ENCODE results near the gene REG4. TPM values are rescaled to one million over a fixed set of nuclear protein-coding genes. Genes with fewer than 3 reads are reported as not detected.

Gene REG4
- polyA plus RNA-seq, 1 donor from 2014 or later: not detected

DNA sequence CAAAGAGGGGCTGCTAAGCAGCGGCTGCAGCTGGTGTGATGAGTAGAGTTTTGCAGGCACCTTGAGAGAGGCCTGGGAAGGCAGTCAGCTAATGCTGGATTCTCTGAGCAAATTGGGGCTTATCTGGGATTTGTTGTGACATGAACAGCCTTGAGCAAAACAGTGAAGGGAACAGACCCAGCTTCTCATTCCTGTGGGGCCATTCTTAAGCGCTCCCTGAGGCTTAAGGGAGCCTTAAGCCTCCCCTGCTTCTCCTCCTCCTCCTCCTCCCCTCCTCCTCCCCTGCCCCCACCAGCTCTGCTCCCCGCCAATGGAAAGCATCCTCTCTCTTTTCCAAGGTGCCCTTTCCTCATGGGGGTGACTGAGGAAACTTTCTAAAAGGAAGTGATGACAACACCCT lies 63.8 kb downstream of the REG4 start:
- H3K36me3 Mint-ChIP-seq: no peaks in the 10 kb centered on the region
- peaks cover 0 to 4% (median 3%) of the 10 kb centered on the region in 3 donors for H3K4me1 Mint-ChIP-seq
- no peak overlapping the region for H3K4me3 Mint-ChIP-seq
- H3K27me3 Mint-ChIP-seq: peaks cover 3% of the 10 kb centered on the region
- H3K27ac Mint-ChIP-seq: no peak overlapping the region
- no peaks in the 10 kb centered on the region for H3K9me3 Mint-ChIP-seq

GRCh38 chr1:119745034-119745433 lies 66.2 kb downstream of the REG4 start:
- Mint-ChIP-seq H3K4me1 (peaks cover 0 to 6% (median 4%) of the 10 kb centered on the region in 3 donors), H3K9me3 (no peaks in the 10 kb centered on the region), H3K27ac (no peak overlapping the region), H3K36me3 (no peaks in the 10 kb centered on the region), H3K4me3 (no peak overlapping the region), H3K27me3 (no peaks in the 10 kb centered on the region)

DNA sequence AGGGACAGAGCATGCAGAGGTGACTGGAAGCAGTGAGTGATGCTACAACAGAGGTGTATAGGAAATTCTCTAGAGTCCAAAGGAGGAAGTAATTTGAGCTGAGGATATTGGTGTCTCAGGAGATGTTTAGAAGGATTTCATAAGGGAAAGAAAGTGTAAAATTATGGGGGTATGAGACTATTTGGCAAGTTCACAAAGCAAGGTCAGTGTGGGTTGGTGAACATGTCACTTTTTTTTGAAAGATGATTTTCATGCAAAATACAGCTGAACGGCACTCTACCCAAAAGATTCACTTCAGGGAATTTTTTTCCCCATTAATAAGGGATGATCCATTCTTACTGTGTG lies 66.7 kb downstream of the REG4 start:
- H3K4me1 Mint-ChIP-seq: peaks cover 0 to 6% (median 4%) of the 10 kb centered on the region in 3 donors
- no peaks in the 10 kb centered on the region for H3K9me3 Mint-ChIP-seq
- H3K36me3 Mint-ChIP-seq: no peaks in the 10 kb centered on the region
- H3K27me3 Mint-ChIP-seq: no peaks in the 10 kb centered on the region
- no peak overlapping the region for H3K4me3 Mint-ChIP-seq
- H3K27ac Mint-ChIP-seq: no peak overlapping the region

Other genes starting within 250 kb of the REG4 start
- not detected for gene ZNF697, start 163.2 kb downstream of the REG4 start, polyA plus RNA-seq
- gene PHGDH, start 99.5 kb downstream of the REG4 start, polyA plus RNA-seq: 14.6 TPM
- not detected for gene HMGCS2, start 42.6 kb downstream of the REG4 start, polyA plus RNA-seq
- gene ADAM30, start 85.1 kb upstream of the REG4 start, polyA plus RNA-seq: not detected

Measured in IgD-negative memory B cell (primary cell).